HG03565 (cell line): ENCODE measurements around the gene TP53TG5.

Source experiments
- ATAC-seq: cut with Tn5 transposase; IDR thresholded peaks from one replicate; pipeline ENCODE4 v1.9.1; 2021; ENCODE audit warnings: mild to moderate bottlenecking, moderate library complexity; ENCODE audit not compliant: unreplicated experiment

Gene TP53TG5

GRCh38 chr20:45336530-45337366 is 41.4 kb downstream of the TP53TG5 start:
- ATAC-seq: no peak

- ATAC-seq: no peak
These were observed 47.6 kb downstream of the TP53TG5 start for GRCh38 chr20:45330476-45330875.

- no peak for ATAC-seq
These were observed 48.4 kb downstream of the TP53TG5 start for GRCh38 chr20:45329497-45330319.

DNA sequence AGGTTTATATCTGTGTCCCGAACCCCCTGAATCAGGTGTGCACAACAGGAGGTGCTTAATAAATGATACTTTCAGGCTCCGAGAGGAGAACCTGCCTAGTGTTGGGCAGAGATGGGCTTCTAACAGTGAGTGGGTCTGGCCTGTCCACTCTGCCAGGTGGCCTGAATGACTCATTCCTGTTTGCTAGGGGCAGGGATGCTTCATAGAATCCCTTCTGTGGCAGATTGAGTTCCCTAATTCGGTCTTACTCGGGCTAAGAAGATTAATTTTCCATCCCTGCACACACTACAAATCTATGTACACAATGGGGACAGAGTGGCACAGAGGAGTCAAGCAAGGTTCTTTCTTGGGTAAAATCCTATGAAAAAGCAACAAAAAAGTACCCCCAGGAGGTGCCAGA is 49.7 kb downstream of the TP53TG5 start:
- ATAC-seq: no peak

DNA sequence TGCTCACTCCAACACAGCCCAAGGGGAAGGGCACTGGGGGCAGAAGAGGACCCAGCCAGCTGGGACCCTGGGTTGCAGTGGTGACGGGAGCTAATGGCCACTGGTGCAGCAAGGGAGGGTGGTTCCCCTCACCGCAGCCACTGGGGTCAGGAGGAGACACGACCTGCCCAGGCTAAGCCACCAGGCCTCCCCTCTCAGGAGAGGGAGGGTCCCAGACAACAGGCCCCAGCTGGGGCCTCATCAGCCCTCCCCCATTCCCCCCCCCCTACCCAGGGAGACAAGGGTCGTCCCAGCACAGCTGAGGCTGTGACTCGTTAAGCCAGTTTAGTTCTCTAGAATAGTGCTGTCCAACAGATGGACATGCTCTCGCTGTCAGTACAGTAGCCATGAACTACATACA is 52.8 kb downstream of the TP53TG5 start:
- ATAC-seq: no peak

GRCh38 chr20:45323731-45324130 is 54.4 kb downstream of the TP53TG5 start:
- no peak for ATAC-seq

DNA sequence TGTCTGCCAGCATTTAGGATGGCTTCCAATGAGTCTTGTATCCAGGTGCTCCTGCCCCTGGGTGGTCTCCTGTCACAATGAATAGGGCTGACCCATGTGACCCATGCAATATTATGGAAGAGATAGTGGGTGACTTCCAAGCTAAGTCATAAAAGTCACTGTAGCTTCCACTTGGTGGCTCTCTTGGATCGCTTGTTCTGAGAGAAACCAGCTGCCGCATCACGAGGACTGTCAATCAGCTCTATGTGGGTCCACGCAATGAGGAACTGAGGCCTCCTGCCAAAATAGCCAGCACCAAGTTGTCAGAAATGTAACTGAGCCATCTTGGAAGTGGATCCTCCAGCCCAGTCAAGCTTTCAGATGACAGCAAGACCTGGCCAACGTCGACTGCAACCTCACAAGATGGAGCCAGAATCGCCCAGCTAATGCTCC is 55.2 kb downstream of the TP53TG5 start:
- ATAC-seq: no peak
